SK-N-MC (cell line): Measurements from ENCODE around the gene LAMA5.

Experiments used
- DNase-seq: peaks from one replicate; pipeline ENCODE4 v3.0.0-alpha.2; 2011; ENCODE audit warnings: low read depth, low spot score
- H3K27ac ChIP-seq: fragments of 200-600 bp; sonication (generic); 2 replicates; pipeline ENCODE4 v1.5.1; 2016; ENCODE audit warnings: mixed run types
- H3K36me3 ChIP-seq: fragments of 200-600 bp; sonication (generic); 2 replicates; pipeline ENCODE4 v1.6.1; 2017; ENCODE audit warnings: antibody characterized with exemption, low read length, mixed read lengths; ENCODE audit not compliant: insufficient read depth
- H3K4me3 ChIP-seq: fragments of 200-600 bp; sonication (generic); 2 replicates; pipeline ENCODE4 v1.5.1; 2016
- H3K9ac ChIP-seq: fragments of 200-600 bp; sonication (generic); 2 replicates; pipeline ENCODE4 v1.8.0; 2017; ENCODE audit warnings: mixed run types, mixed read lengths; ENCODE audit not compliant: insufficient read length
- H3K9me3 ChIP-seq: fragments of 200-600 bp; sonication (generic); 2 replicates; pipeline ENCODE4 v1.6.1; 2017; ENCODE audit warnings: low read depth, mild to moderate bottlenecking, antibody characterized with exemption, low read length, moderate library complexity, mixed read lengths
- EZH2 ChIP-seq: fragments of 200-600 bp; sonication (generic); IDR thresholded peaks from one replicate; pipeline ENCODE4 v1.6.1; 2017; ENCODE audit warnings: antibody characterized with exemption
- FOXP2 ChIP-seq: optimal IDR thresholded peaks from 2 replicates; pipeline ENCODE3; 2011; ENCODE audit warnings: mild to moderate bottlenecking, moderate library complexity; ENCODE audit not compliant: insufficient read depth; ENCODE audit errors: extremely low read length, control extremely low read depth
- POLR2AphosphoS5 ChIP-seq: IDR thresholded peaks from 2 replicates; pipeline ENCODE4 v1.6.1; 2012; ENCODE audit warnings: mild to moderate bottlenecking, low read depth, low read length, borderline replicate concordance

Gene LAMA5

GRCh38 chr20:62314339-62314638 lies 52.8 kb downstream of the LAMA5 start:
- Histone ChIP-seq H3K9ac (no peak overlapping the region), H3K36me3 (no peaks in the 10 kb centered on the region; the same call in 1 of the 2 replicates), H3K4me3 (no peak overlapping the region), H3K9me3 (no peaks in the 10 kb centered on the region), H3K27ac (no peak overlapping the region)
- TF ChIP-seq EZH2 (no peak), POLR2AphosphoS5 (no peak), FOXP2 (no peak)
- DNase-seq = no peak

DNA sequence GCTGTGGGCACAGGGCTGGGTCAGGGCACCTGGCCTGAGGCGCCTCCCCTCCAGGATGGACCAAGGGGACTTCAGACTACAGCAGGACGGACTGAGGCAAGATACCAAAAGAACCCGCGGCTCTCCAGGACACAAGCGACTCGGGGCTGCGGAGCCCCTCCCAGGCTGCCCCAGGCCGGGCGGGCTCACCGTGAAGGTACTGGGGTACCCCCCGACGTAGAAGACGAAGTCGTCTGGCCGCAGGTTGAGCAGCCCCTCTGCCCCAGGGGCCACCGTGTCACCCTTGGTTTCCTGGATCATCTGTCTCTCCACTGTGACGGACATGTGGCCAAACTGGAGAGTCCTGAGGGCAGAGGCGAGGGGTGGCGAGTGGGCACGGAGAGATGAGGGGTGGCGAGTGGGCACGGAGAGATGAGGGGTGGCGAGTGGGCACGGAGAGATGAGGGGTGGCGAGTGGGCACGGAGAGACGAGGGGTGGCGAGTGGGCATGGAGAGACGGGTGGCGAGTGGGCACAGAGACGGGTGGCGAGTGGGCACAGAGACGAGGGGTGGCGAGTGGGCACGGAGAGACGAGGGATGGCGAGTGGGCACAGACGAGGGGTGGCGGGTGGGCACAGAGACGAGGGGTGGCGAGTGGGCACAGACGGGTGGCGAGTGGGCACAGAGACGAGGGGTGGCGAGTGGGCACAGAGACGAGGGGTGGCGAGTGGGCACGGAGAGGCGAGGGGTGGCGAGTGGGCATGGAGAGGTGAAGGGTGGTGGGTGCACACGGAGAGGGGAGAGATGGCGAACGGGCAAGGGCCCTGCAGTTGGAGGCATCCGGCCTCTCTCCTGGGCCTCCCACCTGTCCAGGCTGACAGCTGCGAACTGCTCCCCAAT lies 53.4 kb downstream of the LAMA5 start:
- DNase-seq = no peak
- Histone ChIP-seq H3K4me3 (no peak overlapping the region), H3K9ac (no peak overlapping the region), H3K36me3 (peaks cover 6% of the 10 kb centered on the region; the same call in 1 of the 2 replicates), H3K27ac (no peak overlapping the region), H3K9me3 (no peaks in the 10 kb centered on the region)
- TF ChIP-seq EZH2 (no peak), POLR2AphosphoS5 (no peak), FOXP2 (no peak)

GRCh38 chr20:62313021-62313420 lies 54.1 kb downstream of the LAMA5 start:
- Histone ChIP-seq H3K9ac (no peak overlapping the region), H3K36me3 (peaks cover 12% of the 10 kb centered on the region; the same call in 1 of the 2 replicates), H3K27ac (no peak overlapping the region), H3K9me3 (no peaks in the 10 kb centered on the region), H3K4me3 (no peak overlapping the region)
- no peak for DNase-seq
- no peak for TF ChIP-seq POLR2AphosphoS5
- TF ChIP-seq EZH2 = no peak
- no peak for TF ChIP-seq FOXP2

- TF ChIP-seq FOXP2 (no peak), POLR2AphosphoS5 (no peak), EZH2 (no peak)
- no peaks in the 10 kb centered on the region for H3K9me3 ChIP-seq
- H3K4me3 ChIP-seq = no peak overlapping the region
- H3K27ac ChIP-seq = no peak overlapping the region
- no peak overlapping the region for H3K9ac ChIP-seq
- DNase-seq = no peak
- H3K36me3 ChIP-seq = peaks cover 16% of the 10 kb centered on the region; the same call in 1 of the 2 replicates
These were observed 54.5 kb downstream of the LAMA5 start for GRCh38 chr20:62312662-62312977.

GRCh38 chr20:62311832-62312661 lies 55.1 kb downstream of the LAMA5 start:
- no peak for DNase-seq
- Histone ChIP-seq H3K27ac (no peak overlapping the region), H3K4me3 (no peak overlapping the region), H3K9ac (no peak overlapping the region), H3K9me3 (no peaks in the 10 kb centered on the region), H3K36me3 (peaks cover 22% of the 10 kb centered on the region; the same call in 1 of the 2 replicates)
- TF ChIP-seq EZH2 = no peak
- TF ChIP-seq POLR2AphosphoS5 = no peak
- TF ChIP-seq FOXP2 = no peak

- Histone ChIP-seq H3K4me3 (no peak overlapping the region), H3K9ac (no peak overlapping the region), H3K27ac (no peak overlapping the region), H3K36me3 (peaks cover 31% of the 10 kb centered on the region), H3K9me3 (no peaks in the 10 kb centered on the region)
- no peak for TF ChIP-seq POLR2AphosphoS5
- TF ChIP-seq EZH2 = no peak
- TF ChIP-seq FOXP2 = no peak
- DNase-seq = no peak
These were observed 56.0 kb downstream of the LAMA5 start for GRCh38 chr20:62311150-62311549.

GRCh38 chr20:62310757-62311121 lies 56.4 kb downstream of the LAMA5 start:
- Histone ChIP-seq H3K4me3 (no peak overlapping the region), H3K9ac (no peak overlapping the region), H3K9me3 (no peaks in the 10 kb centered on the region), H3K27ac (no peak overlapping the region), H3K36me3 (peaks cover 35% of the 10 kb centered on the region)
- TF ChIP-seq POLR2AphosphoS5 = no peak
- TF ChIP-seq FOXP2 = no peak
- TF ChIP-seq EZH2 = no peak
- DNase-seq = no peak

GRCh38 chr20:62309947-62310756 lies 57.0 kb downstream of the LAMA5 start:
- no peak for TF ChIP-seq EZH2
- no peak for TF ChIP-seq POLR2AphosphoS5
- no peak for TF ChIP-seq FOXP2
- peaks cover 41% of the 10 kb centered on the region for H3K36me3 ChIP-seq

More at GRCh38 chr20:62309947-62310756, 57.0 kb downstream of the LAMA5 start:
- no peak overlapping the region for H3K9ac ChIP-seq
- H3K9me3 ChIP-seq = no peaks in the 10 kb centered on the region
- no peak overlapping the region for H3K27ac ChIP-seq
- DNase-seq = no peak
- H3K4me3 ChIP-seq = no peak overlapping the region
